Spinal cord (tissue), 10 donors: Measurements from ENCODE around the gene MED23. TPM values are rescaled to one million over a fixed set of nuclear protein-coding genes. Genes with fewer than 3 reads are reported as not detected.
"Not testable (repeated sequence)": the region's sequence is repeated elsewhere in the genome, so short reads cannot be mapped to it uniquely, and the experiment has no call there.

ENCODE experiments used
- DNase-seq, 6 donors: peaks; one replicate each; pipeline versions ENCODE4 v3.0.0 to v3.0.0-alpha.2; 2013 to 2015; ENCODE audit warnings: low spot score in 6 of 6, low read depth in 4 of 6
- H3K27ac ChIP-seq: one replicate; pipeline ENCODE4 v1.5.1; 2013; ENCODE audit warnings: low read depth, low read length, control low read depth
- H3K27me3 ChIP-seq: one replicate; pipeline ENCODE4 v1.6.1; 2013; ENCODE audit warnings: low read length; ENCODE audit not compliant: control insufficient read depth, insufficient read depth
- H3K36me3 ChIP-seq: one replicate; pipeline ENCODE4 v1.6.1; 2013; ENCODE audit warnings: low read length; ENCODE audit not compliant: control insufficient read depth, insufficient read depth
- H3K4me1 ChIP-seq: one replicate; pipeline ENCODE4 v1.6.1; 2013; ENCODE audit warnings: low read length; ENCODE audit not compliant: control insufficient read depth, insufficient read depth
- H3K4me3 ChIP-seq: one replicate; pipeline ENCODE4 v1.5.1; 2013; ENCODE audit warnings: low read depth, low read length, control low read depth
- H3K9me3 ChIP-seq: one replicate; pipeline ENCODE4 v1.6.1; 2013; ENCODE audit warnings: low read length; ENCODE audit not compliant: control insufficient read depth, insufficient read depth
- WGBS: methylation state at CpG from one replicate; pipeline ENCODE4 v1.1.5; 2013; ENCODE audit warnings: missing lambda C conversion rate; ENCODE audit not compliant: insufficient coverage; 5-methylcytosine and 5-hydroxymethylcytosine counted together
- polyA plus RNA-seq, 2 donors: library from polyadenylated mRNA; unstranded; fragments of 120-200 nt; gene quantifications; one replicate each; pipeline ENCODE4 v1.2.1, GENCODE V29; 2013; ENCODE audit not compliant: insufficient read length in 2 of 2
- total RNA-seq, 2 donors: library from RNA; depleted of rRNA in 1 of 2; stranded (reverse); fragments of 120-200 nt in 1 of 2; fragments of >200 nt in 1 of 2; gene quantifications; one replicate each; pipeline versions ENCODE4 v1.2.3 to v1.2.4, GENCODE V29; 2013 to 2014
- donor health status: healthy.

The MED23 gene
- total and polyA plus RNA-seq, 4 donors: 33.5 to 55.1 (median 37.1) TPM

GRCh38 chr6:131558922-131559321, 69.1 kb downstream of the MED23 start:
- Histone ChIP-seq H3K36me3 (no peaks in the 10 kb centered on the region), H3K27me3 (no peaks in the 10 kb centered on the region), H3K27ac (no peak overlapping the region), H3K4me1 (no peaks in the 10 kb centered on the region), H3K4me3 (no peak overlapping the region), H3K9me3 (no peaks in the 10 kb centered on the region)
- DNase-seq: no peak
- 86% methylated on average over 3 of the region's 4 CpGs for WGBS

GRCh38 chr6:131555992-131556391, 72.0 kb downstream of the MED23 start:
- Histone ChIP-seq H3K36me3 (no peaks in the 10 kb centered on the region), H3K4me3 (no peak overlapping the region), H3K27me3 (no peaks in the 10 kb centered on the region), H3K9me3 (no peaks in the 10 kb centered on the region), H3K4me1 (no peaks in the 10 kb centered on the region), H3K27ac (no peak overlapping the region)
- DNase-seq: peak in 1 of 6 donors; percentile 10

GRCh38 chr6:131552572-131552971, 75.5 kb downstream of the MED23 start:
- no peaks in the 10 kb centered on the region for H3K27me3 ChIP-seq
- DNase-seq: no peak
- no peak overlapping the region for H3K4me3 ChIP-seq
- H3K4me1 ChIP-seq: no peaks in the 10 kb centered on the region
- WGBS: no CpG with 5 or more reads among the region's 3 CpGs
- no peaks in the 10 kb centered on the region for H3K36me3 ChIP-seq
- H3K9me3 ChIP-seq: no peaks in the 10 kb centered on the region
- H3K27ac ChIP-seq: no peak overlapping the region

GRCh38 chr6:131551902-131552301, 76.1 kb downstream of the MED23 start:
- no peaks in the 10 kb centered on the region for H3K27me3 ChIP-seq
- no peak overlapping the region for H3K27ac ChIP-seq
- no peak overlapping the region for H3K4me3 ChIP-seq
- H3K36me3 ChIP-seq: no peaks in the 10 kb centered on the region
- peak in 1 of 6 donors; percentile 34 for DNase-seq
- H3K4me1 ChIP-seq: no peaks in the 10 kb centered on the region
- no CpG with 5 or more reads among the region's 4 CpGs for WGBS
- no peaks in the 10 kb centered on the region for H3K9me3 ChIP-seq

- no peaks in the 10 kb centered on the region for H3K9me3 ChIP-seq
- no CpG with 5 or more reads among the region's 2 CpGs for WGBS
- H3K27me3 ChIP-seq: no peaks in the 10 kb centered on the region
- H3K4me1 ChIP-seq: no peaks in the 10 kb centered on the region
- H3K4me3 ChIP-seq: no peak overlapping the region
- H3K36me3 ChIP-seq: no peaks in the 10 kb centered on the region
- H3K27ac ChIP-seq: no peak overlapping the region
- DNase-seq: no peak
These were observed 78.2 kb downstream of the MED23 start for GRCh38 chr6:131549811-131550210.

- no peak overlapping the region for H3K27ac ChIP-seq
- WGBS: no CpG with 5 or more reads among the region's 1 CpG
These were observed 79.6 kb downstream of the MED23 start for GRCh38 chr6:131548441-131548840.

GRCh38 chr6:131547488-131547887, 80.6 kb downstream of the MED23 start:
- no peak for DNase-seq
- Histone ChIP-seq H3K36me3 (no peaks in the 10 kb centered on the region), H3K27me3 (no peaks in the 10 kb centered on the region), H3K27ac (no peak overlapping the region), H3K4me3 (no peak overlapping the region), H3K4me1 (no peaks in the 10 kb centered on the region), H3K9me3 (no peaks in the 10 kb centered on the region)
- 75% methylated on average over 4 of the region's 6 CpGs for WGBS

More at GRCh38 chr6:131548441-131548840, 79.6 kb downstream of the MED23 start:
- no peak overlapping the region for H3K4me3 ChIP-seq
- no peaks in the 10 kb centered on the region for H3K36me3 ChIP-seq
- no peaks in the 10 kb centered on the region for H3K9me3 ChIP-seq
- DNase-seq: no peak
- H3K27me3 ChIP-seq: no peaks in the 10 kb centered on the region
- no peaks in the 10 kb centered on the region for H3K4me1 ChIP-seq

- DNase-seq: no peak
- no peaks in the 10 kb centered on the region for H3K36me3 ChIP-seq
- no peak overlapping the region for H3K4me3 ChIP-seq
- no peaks in the 10 kb centered on the region for H3K9me3 ChIP-seq
- no peaks in the 10 kb centered on the region for H3K27me3 ChIP-seq
- WGBS: no CpG with 5 or more reads among the region's 2 CpGs
- H3K27ac ChIP-seq: no peak overlapping the region
- H3K4me1 ChIP-seq: no peaks in the 10 kb centered on the region
These were observed 82.7 kb downstream of the MED23 start for GRCh38 chr6:131545317-131545716.

GRCh38 chr6:131538615-131539014, 89.4 kb downstream of the MED23 start:
- DNase-seq, H3K4me1 ChIP-seq, H3K27me3 ChIP-seq, H3K36me3 ChIP-seq, H3K9me3 ChIP-seq, H3K4me3 ChIP-seq, H3K27ac ChIP-seq: not testable (repeated sequence)
- WGBS: 74% methylated on average over 3 of the region's 4 CpGs

GRCh38 chr6:131532580-131533039, 95.4 kb downstream of the MED23 start:
- H3K9me3 ChIP-seq: no peaks in the 10 kb centered on the region
- no peaks in the 10 kb centered on the region for H3K36me3 ChIP-seq
- H3K4me3 ChIP-seq: no peak overlapping the region
- DNase-seq: no peak
- no peaks in the 10 kb centered on the region for H3K27me3 ChIP-seq
- WGBS: 96% methylated on average over 3 of the region's 3 CpGs
- H3K4me1 ChIP-seq: no peaks in the 10 kb centered on the region
- no peak overlapping the region for H3K27ac ChIP-seq
